Liver (tissue), 9 donors: ENCODE measurements around the gene RBM47. TPM values are rescaled to one million over a fixed set of nuclear protein-coding genes. Genes with fewer than 3 reads are reported as not detected.

ENCODE experiments used
- DNase-seq: peaks from one replicate; pipeline ENCODE4 v3.0.0-alpha.2; 2017; ENCODE audit warnings: low spot score
- H3K27ac ChIP-seq, 2 donors: one replicate each; pipeline ENCODE4 v1.7.0; 2013; ENCODE audit warnings: inconsistent platforms in 2 of 2, low read length in 2 of 2, control low read depth in 1 of 2, low read depth in 1 of 2, mild to moderate bottlenecking in 1 of 2
- H3K27me3 ChIP-seq, 4 donors: one replicate each; pipeline versions ENCODE4 v1.6.1 to v1.7.0; 2013; ENCODE audit warnings: low read length in 3 of 4, inconsistent platforms in 1 of 4, mild to moderate bottlenecking in 1 of 4, moderate library complexity in 1 of 4; ENCODE audit not compliant: control insufficient read depth in 4 of 4, insufficient read depth in 4 of 4
- H3K36me3 ChIP-seq, 4 donors: one replicate each; pipeline versions ENCODE4 v1.6.1 to v1.7.0; 2013; ENCODE audit warnings: low read length in 3 of 4, mild to moderate bottlenecking in 3 of 4, low read depth in 1 of 4, moderate library complexity in 1 of 4; ENCODE audit not compliant: control insufficient read depth in 4 of 4, insufficient read depth in 3 of 4
- H3K4me1 ChIP-seq, 4 donors: one replicate each; pipeline versions ENCODE4 v1.6.1 to v1.7.0; 2013; ENCODE audit warnings: low read length in 3 of 4, mild to moderate bottlenecking in 3 of 4, moderate library complexity in 1 of 4; ENCODE audit not compliant: control insufficient read depth in 4 of 4, insufficient read depth in 4 of 4
- H3K4me3 ChIP-seq, 3 donors: one replicate each; pipeline versions ENCODE4 v1.6.1 to v1.7.0; 2013; ENCODE audit warnings: low read length in 3 of 3, control low read depth in 1 of 3, low read depth in 1 of 3, mild to moderate bottlenecking in 1 of 3
- H3K9ac ChIP-seq, 2 donors: one replicate each; pipeline ENCODE4 v1.7.0; 2013; ENCODE audit warnings: low read length in 2 of 2, mild to moderate bottlenecking in 2 of 2, moderate library complexity in 2 of 2, control low read depth in 1 of 2, low read depth in 1 of 2
- H3K9me3 ChIP-seq, 4 donors: one replicate each; pipeline versions ENCODE4 v1.6.1 to v1.7.0; 2013; ENCODE audit warnings: low read length in 3 of 4; ENCODE audit not compliant: control insufficient read depth in 4 of 4
- EGR1 ChIP-seq, 2 donors: IDR thresholded peaks; 2 replicates each; pipeline ENCODE4 v1.6.1; 2016 to 2018; ENCODE audit warnings: antibody characterized with exemption in 2 of 2, low read depth in 2 of 2
- FOXA1 ChIP-seq: IDR thresholded peaks from 2 replicates; pipeline ENCODE4 v1.6.1; 2016; ENCODE audit warnings: antibody characterized with exemption
- GABPA ChIP-seq, 2 donors: IDR thresholded peaks in 1 of 2; conservative IDR thresholded peaks in 1 of 2; 2 replicates each; pipeline ENCODE4 v1.6.1; 2016; ENCODE audit warnings: antibody characterized with exemption in 2 of 2, mild to moderate bottlenecking in 1 of 2, moderate library complexity in 1 of 2
- HNF4A ChIP-seq, 2 donors: conservative IDR thresholded peaks; 2 replicates each; pipeline ENCODE4 v1.6.1; 2016; ENCODE audit warnings: antibody characterized with exemption in 2 of 2, mild to moderate bottlenecking in 2 of 2
- HNF4G ChIP-seq: IDR thresholded peaks from 2 replicates; pipeline ENCODE4 v1.6.1; 2016; ENCODE audit warnings: antibody characterized with exemption
- JUND ChIP-seq, 2 donors: IDR thresholded peaks; 2 replicates each; pipeline ENCODE4 v1.6.1; 2016; ENCODE audit warnings: antibody characterized with exemption in 2 of 2
- NR2F2 ChIP-seq: IDR thresholded peaks from 2 replicates; pipeline ENCODE4 v1.6.1; 2016; ENCODE audit warnings: antibody characterized with exemption
- RAD21 ChIP-seq, 2 donors: IDR thresholded peaks; 2 replicates each; pipeline ENCODE4 v1.6.1; 2016; ENCODE audit warnings: antibody characterized with exemption in 2 of 2, mild to moderate bottlenecking in 2 of 2
- RXRA ChIP-seq, 2 donors: IDR thresholded peaks; 2 replicates each; pipeline ENCODE4 v1.6.1; 2017 to 2018; ENCODE audit warnings: antibody characterized with exemption in 2 of 2, mild to moderate bottlenecking in 1 of 2
- SP1 ChIP-seq: IDR thresholded peaks from 2 replicates; pipeline ENCODE4 v1.6.1; 2018; ENCODE audit warnings: antibody characterized with exemption, mild to moderate bottlenecking
- TAF1 ChIP-seq: conservative IDR thresholded peaks from 2 replicates; pipeline ENCODE4 v1.6.1; 2016; ENCODE audit warnings: antibody characterized with exemption, mild to moderate bottlenecking
- YY1 ChIP-seq: IDR thresholded peaks from 2 replicates; pipeline ENCODE4 v1.6.1; 2016; ENCODE audit warnings: antibody characterized with exemption, mild to moderate bottlenecking
- WGBS: extraction: QIAGEN DNeasy Blood & Tissue Kit; methylation state at CpG from one replicate; pipeline ENCODE4 v1.1.7; 2013; 5-methylcytosine and 5-hydroxymethylcytosine counted together
- polyA plus RNA-seq, 2 donors: library from polyadenylated mRNA; stranded (reverse) in 1 of 2; unstranded in 1 of 2; fragments of 200-250 nt in 1 of 2; fragments of >200 nt in 1 of 2; fragmentation: Nextera tagmentation in 1 of 2; extraction: Ambion mirVana in 1 of 2; gene quantifications; one replicate each; pipeline versions ENCODE4 v1.2.1 to v1.2.3, GENCODE V29; 2013 to 2015
- total RNA-seq, 2 donors: library from RNA; depleted of rRNA; stranded (reverse); fragments of >200 nt; gene quantifications; one replicate each; pipeline ENCODE4 v1.2.3, GENCODE V29; 2014
- TF ChIP-seq, protein P1 (sequence below): IDR thresholded peaks from 2 replicates; pipeline ENCODE4 v1.6.1; 2016; ENCODE audit warnings: antibody characterized with exemption
- TF ChIP-seq, protein P2 (sequence below): IDR thresholded peaks from 2 replicates; pipeline ENCODE4 v1.6.1; 2016; ENCODE audit warnings: antibody characterized with exemption, mild to moderate bottlenecking
- TF ChIP-seq, protein P3 (sequence below): IDR thresholded peaks from 2 replicates; pipeline ENCODE4 v1.6.1; 2016; ENCODE audit warnings: antibody characterized with exemption
- donor health status: healthy.
- donor health status: healthy.
- donor health status: healthy.
- donor health status: healthy.
- donor health status: healthy.

The RBM47 gene
- total and polyA plus RNA-seq, 4 donors, result 16.5 to 81.2 (median 24.7) TPM

DNA sequence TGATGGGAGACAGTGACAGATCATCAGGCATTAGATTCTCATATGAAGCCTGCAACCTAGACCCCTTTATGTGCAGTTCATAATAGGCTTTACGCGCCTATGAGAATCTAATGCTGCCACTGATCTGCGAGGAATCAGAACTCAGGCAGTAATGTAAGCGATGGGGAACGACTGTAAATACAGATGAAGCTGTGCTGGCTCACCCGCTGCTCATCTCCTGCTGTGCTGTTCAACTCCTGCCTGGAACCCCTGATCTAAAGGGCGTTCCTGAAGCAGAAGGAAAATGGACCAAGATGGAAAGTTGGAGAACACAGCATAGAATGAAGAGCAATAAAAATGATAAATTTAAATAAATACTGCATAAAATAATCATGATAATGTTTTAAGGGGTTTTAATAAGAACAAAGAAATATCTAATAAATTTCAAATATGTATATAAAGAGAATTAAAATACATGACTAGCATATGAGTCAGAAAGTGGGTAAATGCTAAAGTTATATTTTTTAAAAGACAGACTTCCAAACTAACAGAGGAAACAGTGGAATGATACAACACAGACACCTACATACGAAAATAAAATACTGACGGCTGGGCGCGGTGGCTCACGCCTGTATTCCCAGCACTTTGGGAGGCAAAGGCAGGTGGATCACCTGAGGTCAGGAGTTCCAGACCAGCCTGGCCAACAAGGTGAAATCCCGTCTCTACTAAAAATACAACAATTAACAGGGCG lies 59.2 kb downstream of the RBM47 start:
- no peak overlapping the region for H3K4me3 ChIP-seq
- H3K27me3 ChIP-seq, result no peaks in the 10 kb centered on the region
- no peaks in the 10 kb centered on the region for H3K9me3 ChIP-seq
- H3K27ac ChIP-seq, result no peak overlapping the region
- H3K4me1 ChIP-seq, result peaks cover 0 to under 1% (median 0%) of the 10 kb centered on the region in 4 donors
- TF ChIP-seq GABPA (IDR thresholded peaks at IDR 0.05 in 1 of 2, conservative IDR thresholded peaks at IDR 0.05 in 1 of 2) (no peak), RXRA (IDR thresholded peaks at IDR 0.05) (no peak)
- peaks cover 0 to 2% (median 0%) of the 10 kb centered on the region in 4 donors for H3K36me3 ChIP-seq
- no peak for DNase-seq
- 95% methylated on average over 14 of the region's 14 CpGs for WGBS
- no peak overlapping the region for H3K9ac ChIP-seq

DNA sequence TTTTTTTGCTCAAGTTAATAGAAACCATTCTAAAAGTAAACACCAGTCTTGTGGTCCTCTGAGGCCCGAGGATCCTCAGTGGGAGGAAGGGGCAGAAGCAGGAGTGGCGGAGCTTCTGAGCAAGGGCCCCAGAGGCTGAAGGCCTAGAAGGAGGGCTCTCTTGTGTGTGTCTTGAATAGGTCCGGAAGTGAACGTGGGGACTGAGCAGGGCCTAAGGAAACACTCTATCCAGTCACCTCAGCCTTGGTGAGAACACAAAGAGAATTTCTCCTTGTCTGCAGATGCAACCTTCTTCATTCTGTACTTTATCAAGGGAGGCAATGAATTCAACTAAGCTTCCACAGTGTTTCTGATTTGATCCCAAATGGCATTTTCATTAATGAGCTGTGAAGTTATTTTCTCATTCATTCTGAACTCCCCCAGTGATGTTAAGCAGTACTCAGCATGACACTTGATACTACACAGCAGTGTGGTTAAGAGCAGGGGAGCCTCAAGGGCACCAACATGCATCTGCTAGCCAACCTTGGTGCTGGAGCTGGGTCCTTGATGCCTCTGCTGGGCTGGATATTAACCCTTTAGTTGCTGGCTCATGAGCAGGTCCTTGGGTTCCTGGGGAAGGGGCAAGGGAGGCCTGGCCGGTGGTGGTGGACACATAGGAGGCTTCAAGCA lies 64.7 kb downstream of the RBM47 start:
- Histone ChIP-seq H3K4me3 (no peak overlapping the region), H3K9ac (no peak overlapping the region), H3K27ac (peak overlapping the region; percentile 28 to 40), H3K36me3 (peaks cover 0 to 1% (median 0%) of the 10 kb centered on the region in 4 donors), H3K27me3 (no peaks in the 10 kb centered on the region), H3K9me3 (no peaks in the 10 kb centered on the region), H3K4me1 (peaks cover 16 to 27% (median 23%) of the 10 kb centered on the region in 4 donors)
- TF ChIP-seq JUND (IDR thresholded peaks at IDR 0.05), result no peak
- TF ChIP-seq, protein P1, sequence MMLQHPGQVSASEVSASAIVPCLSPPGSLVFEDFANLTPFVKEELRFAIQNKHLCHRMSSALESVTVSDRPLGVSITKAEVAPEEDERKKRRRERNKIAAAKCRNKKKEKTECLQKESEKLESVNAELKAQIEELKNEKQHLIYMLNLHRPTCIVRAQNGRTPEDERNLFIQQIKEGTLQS, result no peak
- no peak for TF ChIP-seq RAD21 (IDR thresholded peaks at IDR 0.05)
- TF ChIP-seq TAF1, result no peak
- TF ChIP-seq, protein P2, sequence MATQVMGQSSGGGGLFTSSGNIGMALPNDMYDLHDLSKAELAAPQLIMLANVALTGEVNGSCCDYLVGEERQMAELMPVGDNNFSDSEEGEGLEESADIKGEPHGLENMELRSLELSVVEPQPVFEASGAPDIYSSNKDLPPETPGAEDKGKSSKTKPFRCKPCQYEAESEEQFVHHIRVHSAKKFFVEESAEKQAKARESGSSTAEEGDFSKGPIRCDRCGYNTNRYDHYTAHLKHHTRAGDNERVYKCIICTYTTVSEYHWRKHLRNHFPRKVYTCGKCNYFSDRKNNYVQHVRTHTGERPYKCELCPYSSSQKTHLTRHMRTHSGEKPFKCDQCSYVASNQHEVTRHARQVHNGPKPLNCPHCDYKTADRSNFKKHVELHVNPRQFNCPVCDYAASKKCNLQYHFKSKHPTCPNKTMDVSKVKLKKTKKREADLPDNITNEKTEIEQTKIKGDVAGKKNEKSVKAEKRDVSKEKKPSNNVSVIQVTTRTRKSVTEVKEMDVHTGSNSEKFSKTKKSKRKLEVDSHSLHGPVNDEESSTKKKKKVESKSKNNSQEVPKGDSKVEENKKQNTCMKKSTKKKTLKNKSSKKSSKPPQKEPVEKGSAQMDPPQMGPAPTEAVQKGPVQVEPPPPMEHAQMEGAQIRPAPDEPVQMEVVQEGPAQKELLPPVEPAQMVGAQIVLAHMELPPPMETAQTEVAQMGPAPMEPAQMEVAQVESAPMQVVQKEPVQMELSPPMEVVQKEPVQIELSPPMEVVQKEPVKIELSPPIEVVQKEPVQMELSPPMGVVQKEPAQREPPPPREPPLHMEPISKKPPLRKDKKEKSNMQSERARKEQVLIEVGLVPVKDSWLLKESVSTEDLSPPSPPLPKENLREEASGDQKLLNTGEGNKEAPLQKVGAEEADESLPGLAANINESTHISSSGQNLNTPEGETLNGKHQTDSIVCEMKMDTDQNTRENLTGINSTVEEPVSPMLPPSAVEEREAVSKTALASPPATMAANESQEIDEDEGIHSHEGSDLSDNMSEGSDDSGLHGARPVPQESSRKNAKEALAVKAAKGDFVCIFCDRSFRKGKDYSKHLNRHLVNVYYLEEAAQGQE, result no peak
- TF ChIP-seq GABPA (IDR thresholded peaks at IDR 0.05 in 1 of 2, conservative IDR thresholded peaks at IDR 0.05 in 1 of 2), result no peak
- 74% methylated on average over 5 of the region's 5 CpGs for WGBS
- no peak for DNase-seq

DNA sequence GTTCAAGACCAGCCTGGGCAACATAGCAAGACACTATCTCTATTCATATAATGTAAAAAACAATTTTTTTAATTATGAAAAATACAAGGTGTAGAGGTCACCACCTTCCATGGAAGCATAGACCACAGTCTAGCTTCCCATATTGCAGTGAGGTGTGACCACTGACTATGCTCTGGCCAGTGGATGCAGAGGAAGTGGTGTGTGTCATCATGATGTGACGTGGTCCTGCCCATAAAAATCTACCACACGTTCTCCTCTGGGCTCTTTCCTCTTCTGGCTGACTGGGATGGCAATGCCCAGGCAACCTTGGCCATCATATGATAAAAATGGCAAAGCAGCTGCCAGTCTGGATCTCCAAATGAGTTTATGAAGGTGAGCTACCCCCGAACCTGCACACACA lies 65.7 kb downstream of the RBM47 start:
- Histone ChIP-seq H3K4me3 (no peak overlapping the region), H3K27me3 (no peaks in the 10 kb centered on the region), H3K27ac (peak overlapping the region in 1 of 2 donors; percentile 40), H3K4me1 (peaks cover 16 to 37% (median 30%) of the 10 kb centered on the region in 4 donors), H3K9me3 (no peaks in the 10 kb centered on the region), H3K9ac (no peak overlapping the region), H3K36me3 (peaks cover 0 to 1% (median 0%) of the 10 kb centered on the region in 4 donors)
- 80% methylated on average over 3 of the region's 3 CpGs for WGBS
- no peak for DNase-seq
- TF ChIP-seq JUND (IDR thresholded peaks at IDR 0.05), result no peak
- no peak for TF ChIP-seq GABPA (IDR thresholded peaks at IDR 0.05 in 1 of 2, conservative IDR thresholded peaks at IDR 0.05 in 1 of 2)
- no peak for TF ChIP-seq NR2F2
- TF ChIP-seq, protein P1, result no peak
- TF ChIP-seq FOXA1, result no peak
- no peak for TF ChIP-seq HNF4G
- TF ChIP-seq RAD21 (IDR thresholded peaks at IDR 0.05), result no peak
- TF ChIP-seq SP1, result no peak
- TF ChIP-seq, protein P3, sequence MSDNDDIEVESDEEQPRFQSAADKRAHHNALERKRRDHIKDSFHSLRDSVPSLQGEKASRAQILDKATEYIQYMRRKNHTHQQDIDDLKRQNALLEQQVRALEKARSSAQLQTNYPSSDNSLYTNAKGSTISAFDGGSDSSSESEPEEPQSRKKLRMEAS, result no peak
- TF ChIP-seq, protein P2, result no peak
- TF ChIP-seq HNF4A (conservative IDR thresholded peaks at IDR 0.05), result no peak
- TF ChIP-seq EGR1 (IDR thresholded peaks at IDR 0.05; ENCODE audit: low read depth in 2 of 2), result no peak
- no peak for TF ChIP-seq YY1
- no peak for TF ChIP-seq TAF1
